WTC11 (cell line): ENCODE results near the gene CTAGE9. TPM values are rescaled to one million over a fixed set of nuclear protein-coding genes. Genes with fewer than 3 reads are reported as not detected.

ENCODE experiments used
- ATAC-seq: fragments of 200-7000 bp; cut with Tn5 transposase; 2 replicates; pipeline ENCODE4 v1.10.0; 2021; ENCODE audit warnings: mild to moderate bottlenecking, moderate library complexity
- CTCF ChIA-PET: fragments of 300-600 bp; sonication (Branson Sonifier 250); formaldehyde crosslinking; loops from one replicate; lab custom pipeline; 2021; ENCODE audit warnings: antibody characterized with exemption; lab: Charles Lee
- POLR2A ChIA-PET: fragments of 350-600 bp; sonication (Branson Sonifier 250); formaldehyde crosslinking; loops from one replicate; lab custom pipeline; 2021; ENCODE audit warnings: antibody characterized with exemption; lab: Charles Lee
- DNase-seq: peaks from one replicate; pipeline ENCODE4 v3.0.0; 2021; ENCODE audit warnings: low spot score
- H3K27ac Mint-ChIP-seq: 2 replicates; pipeline ENCODE4 v1.8.0; 2021; ENCODE audit warnings: mixed read lengths
- H3K27me3 Mint-ChIP-seq: 2 replicates; pipeline ENCODE4 v1.8.0; 2021; ENCODE audit warnings: low read depth, mild to moderate bottlenecking, moderate library complexity, mixed read lengths
- H3K36me3 Mint-ChIP-seq: 2 replicates; pipeline ENCODE4 v1.8.0; 2021; ENCODE audit warnings: mixed read lengths
- H3K4me1 Mint-ChIP-seq: 2 replicates; pipeline ENCODE4 v1.8.0; 2022; ENCODE audit warnings: mixed read lengths
- H3K4me3 Mint-ChIP-seq: 2 replicates; pipeline ENCODE4 v1.8.0; 2021; ENCODE audit warnings: mild to moderate bottlenecking, moderate library complexity, mixed read lengths
- H3K9me3 Mint-ChIP-seq: 2 replicates; pipeline ENCODE4 v1.8.0; 2021; ENCODE audit warnings: mixed read lengths
- AFF4 ChIP-seq: sonication (generic); formaldehyde crosslinking; IDR thresholded peaks from 2 replicates; pipeline ENCODE4 v1.8.1; 2023; ENCODE audit warnings: mild to moderate bottlenecking, missing genetic modification reagents, borderline replicate concordance
- CTCF ChIP-seq: fragments of 200-600 bp; IDR thresholded peaks from 2 replicates; pipeline ENCODE4 v1.8.0; 2022; ENCODE audit warnings: antibody characterized with exemption
- FOXK1 ChIP-seq: sonication (generic); formaldehyde crosslinking; IDR thresholded peaks from 2 replicates; pipeline ENCODE4 v1.8.0; 2022; ENCODE audit warnings: mild to moderate bottlenecking, moderate library complexity, missing genetic modification reagents
- JUN ChIP-seq: sonication (generic); formaldehyde crosslinking; IDR thresholded peaks from 2 replicates; pipeline ENCODE4 v1.8.0; 2023; ENCODE audit warnings: mild to moderate bottlenecking, missing genetic modification reagents
- NR3C1 ChIP-seq: sonication (generic); formaldehyde crosslinking; conservative IDR thresholded peaks from 2 replicates; pipeline ENCODE4 v1.8.1; 2023; ENCODE audit warnings: low read depth, mild to moderate bottlenecking, missing genetic modification reagents
- OVOL2 ChIP-seq: fragments of 250-450 bp; sonication (Bioruptor Pico); IDR thresholded peaks from 2 replicates; pipeline ENCODE4 v1.9.0; 2021; ENCODE audit warnings: mild to moderate bottlenecking, borderline replicate concordance
- TCF7 ChIP-seq: sonication (generic); formaldehyde crosslinking; IDR thresholded peaks from 2 replicates; pipeline ENCODE4 v1.8.0; 2022; ENCODE audit warnings: mild to moderate bottlenecking, low read depth, missing genetic modification reagents, moderate library complexity
- ZNF138 ChIP-seq: sonication (generic); formaldehyde crosslinking; conservative IDR thresholded peaks from 2 replicates; pipeline ENCODE4 v1.8.1; 2022; ENCODE audit warnings: mild to moderate bottlenecking, moderate library complexity, missing genetic modification reagents
- total RNA-seq: library from RNA; stranded (reverse); gene quantifications from 3 replicates; pipeline ENCODE4 v1.2.3, GENCODE V29; 2021
- TF ChIP-seq, protein P1 (sequence below): sonication (generic); formaldehyde crosslinking; IDR thresholded peaks from 2 replicates; pipeline ENCODE4 v1.8.1; 2023; ENCODE audit warnings: mild to moderate bottlenecking, moderate library complexity, missing genetic modification reagents
- TF ChIP-seq, protein P2 (sequence below): sonication (generic); formaldehyde crosslinking; IDR thresholded peaks from 2 replicates; pipeline ENCODE4 v1.8.0; 2023; ENCODE audit warnings: mild to moderate bottlenecking, missing genetic modification reagents
- TF ChIP-seq, protein P3 (sequence below): sonication (generic); formaldehyde crosslinking; IDR thresholded peaks from 2 replicates; pipeline ENCODE4 v1.8.1; 2022; ENCODE audit warnings: low read depth, missing genetic modification reagents, borderline replicate concordance

CTAGE9 gene
- total RNA-seq, 1 experiment from 2014 or later, result 0.09 TPM

GRCh38 chr6:131682442-131682841, 28.4 kb downstream of the CTAGE9 start:
- ATAC-seq, result no peak

More at GRCh38 chr6:131682442-131682841, 28.4 kb downstream of the CTAGE9 start:
- no peaks in the 10 kb centered on the region for H3K36me3 Mint-ChIP-seq
- DNase-seq, result no peak
- peaks cover 16% of the 10 kb centered on the region for H3K4me1 Mint-ChIP-seq
- no peak overlapping the region for H3K27ac Mint-ChIP-seq
- H3K9me3 Mint-ChIP-seq, result peaks cover 4% of the 10 kb centered on the region
- no peak overlapping the region for H3K4me3 Mint-ChIP-seq
- TF ChIP-seq, protein P1, sequence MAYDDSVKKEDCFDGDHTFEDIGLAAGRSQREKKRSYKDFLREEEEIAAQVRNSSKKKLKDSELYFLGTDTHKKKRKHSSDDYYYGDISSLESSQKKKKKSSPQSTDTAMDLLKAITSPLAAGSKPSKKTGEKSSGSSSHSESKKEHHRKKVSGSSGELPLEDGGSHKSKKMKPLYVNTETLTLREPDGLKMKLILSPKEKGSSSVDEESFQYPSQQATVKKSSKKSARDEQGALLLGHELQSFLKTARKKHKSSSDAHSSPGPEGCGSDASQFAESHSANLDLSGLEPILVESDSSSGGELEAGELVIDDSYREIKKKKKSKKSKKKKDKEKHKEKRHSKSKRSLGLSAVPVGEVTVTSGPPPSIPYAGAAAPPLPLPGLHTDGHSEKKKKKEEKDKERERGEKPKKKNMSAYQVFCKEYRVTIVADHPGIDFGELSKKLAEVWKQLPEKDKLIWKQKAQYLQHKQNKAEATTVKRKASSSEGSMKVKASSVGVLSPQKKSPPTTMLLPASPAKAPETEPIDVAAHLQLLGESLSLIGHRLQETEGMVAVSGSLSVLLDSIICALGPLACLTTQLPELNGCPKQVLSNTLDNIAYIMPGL (CRISPR knock-in tag), result no peak
- TF ChIP-seq CTCF (no peak), TCF7 (no peak), ZNF138 (CRISPR knock-in tag) (no peak), FOXK1 (CRISPR knock-in tag) (no peak), AFF4 (CRISPR knock-in tag) (no peak), NR3C1 (no peak), JUN (CRISPR knock-in tag) (no peak), OVOL2 (CRISPR knock-in tag) (no peak)
- TF ChIP-seq, protein P2, sequence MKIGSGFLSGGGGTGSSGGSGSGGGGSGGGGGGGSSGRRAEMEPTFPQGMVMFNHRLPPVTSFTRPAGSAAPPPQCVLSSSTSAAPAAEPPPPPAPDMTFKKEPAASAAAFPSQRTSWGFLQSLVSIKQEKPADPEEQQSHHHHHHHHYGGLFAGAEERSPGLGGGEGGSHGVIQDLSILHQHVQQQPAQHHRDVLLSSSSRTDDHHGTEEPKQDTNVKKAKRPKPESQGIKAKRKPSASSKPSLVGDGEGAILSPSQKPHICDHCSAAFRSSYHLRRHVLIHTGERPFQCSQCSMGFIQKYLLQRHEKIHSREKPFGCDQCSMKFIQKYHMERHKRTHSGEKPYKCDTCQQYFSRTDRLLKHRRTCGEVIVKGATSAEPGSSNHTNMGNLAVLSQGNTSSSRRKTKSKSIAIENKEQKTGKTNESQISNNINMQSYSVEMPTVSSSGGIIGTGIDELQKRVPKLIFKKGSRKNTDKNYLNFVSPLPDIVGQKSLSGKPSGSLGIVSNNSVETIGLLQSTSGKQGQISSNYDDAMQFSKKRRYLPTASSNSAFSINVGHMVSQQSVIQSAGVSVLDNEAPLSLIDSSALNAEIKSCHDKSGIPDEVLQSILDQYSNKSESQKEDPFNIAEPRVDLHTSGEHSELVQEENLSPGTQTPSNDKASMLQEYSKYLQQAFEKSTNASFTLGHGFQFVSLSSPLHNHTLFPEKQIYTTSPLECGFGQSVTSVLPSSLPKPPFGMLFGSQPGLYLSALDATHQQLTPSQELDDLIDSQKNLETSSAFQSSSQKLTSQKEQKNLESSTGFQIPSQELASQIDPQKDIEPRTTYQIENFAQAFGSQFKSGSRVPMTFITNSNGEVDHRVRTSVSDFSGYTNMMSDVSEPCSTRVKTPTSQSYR (CRISPR knock-in tag), result no peak
- TF ChIP-seq, protein P3, sequence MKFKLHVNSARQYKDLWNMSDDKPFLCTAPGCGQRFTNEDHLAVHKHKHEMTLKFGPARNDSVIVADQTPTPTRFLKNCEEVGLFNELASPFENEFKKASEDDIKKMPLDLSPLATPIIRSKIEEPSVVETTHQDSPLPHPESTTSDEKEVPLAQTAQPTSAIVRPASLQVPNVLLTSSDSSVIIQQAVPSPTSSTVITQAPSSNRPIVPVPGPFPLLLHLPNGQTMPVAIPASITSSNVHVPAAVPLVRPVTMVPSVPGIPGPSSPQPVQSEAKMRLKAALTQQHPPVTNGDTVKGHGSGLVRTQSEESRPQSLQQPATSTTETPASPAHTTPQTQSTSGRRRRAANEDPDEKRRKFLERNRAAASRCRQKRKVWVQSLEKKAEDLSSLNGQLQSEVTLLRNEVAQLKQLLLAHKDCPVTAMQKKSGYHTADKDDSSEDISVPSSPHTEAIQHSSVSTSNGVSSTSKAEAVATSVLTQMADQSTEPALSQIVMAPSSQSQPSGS (CRISPR knock-in tag), result no peak
- POLR2A ChIA-PET, result no interaction called here
- CTCF ChIA-PET, result no interaction called here
- peaks cover 13% of the 10 kb centered on the region for H3K27me3 Mint-ChIP-seq
